Muscle layer of colon (tissue), 2 donors: ENCODE data around the gene PIP5K1C.
"Not testable (repeated sequence)": the region's sequence is repeated elsewhere in the genome, so short reads cannot be mapped to it uniquely, and the experiment has no call there.

Experiments
- H3K27ac ChIP-seq: one replicate; pipeline ENCODE4 v1.7.0; 2013; ENCODE audit warnings: low read depth, mild to moderate bottlenecking, low read length, moderate library complexity
- H3K27me3 ChIP-seq, 2 donors: one replicate each; pipeline ENCODE4 v1.7.0; 2013; ENCODE audit warnings: low read length in 2 of 2, mild to moderate bottlenecking in 2 of 2; ENCODE audit not compliant: insufficient read depth in 2 of 2, control insufficient read depth in 1 of 2
- H3K36me3 ChIP-seq: one replicate; pipeline ENCODE4 v1.7.0; 2013; ENCODE audit warnings: mild to moderate bottlenecking, low read length; ENCODE audit not compliant: insufficient read depth
- H3K4me1 ChIP-seq: one replicate; pipeline ENCODE4 v1.7.0; 2013; ENCODE audit warnings: mild to moderate bottlenecking, low read length; ENCODE audit not compliant: insufficient read depth
- H3K4me3 ChIP-seq, 2 donors: one replicate each; pipeline ENCODE4 v1.7.0; 2013; ENCODE audit warnings: low read length in 2 of 2, low read depth in 1 of 2, mild to moderate bottlenecking in 1 of 2, moderate library complexity in 1 of 2
- H3K9ac ChIP-seq: one replicate; pipeline ENCODE4 v1.7.0; 2013; ENCODE audit warnings: low read length
- H3K9me3 ChIP-seq: one replicate; pipeline ENCODE4 v1.7.0; 2013; ENCODE audit warnings: mild to moderate bottlenecking, low read length
- donor health status: abdominal sarcoma.
- donor health status: Adenocarcinoma of cecum.

The PIP5K1C gene

DNA sequence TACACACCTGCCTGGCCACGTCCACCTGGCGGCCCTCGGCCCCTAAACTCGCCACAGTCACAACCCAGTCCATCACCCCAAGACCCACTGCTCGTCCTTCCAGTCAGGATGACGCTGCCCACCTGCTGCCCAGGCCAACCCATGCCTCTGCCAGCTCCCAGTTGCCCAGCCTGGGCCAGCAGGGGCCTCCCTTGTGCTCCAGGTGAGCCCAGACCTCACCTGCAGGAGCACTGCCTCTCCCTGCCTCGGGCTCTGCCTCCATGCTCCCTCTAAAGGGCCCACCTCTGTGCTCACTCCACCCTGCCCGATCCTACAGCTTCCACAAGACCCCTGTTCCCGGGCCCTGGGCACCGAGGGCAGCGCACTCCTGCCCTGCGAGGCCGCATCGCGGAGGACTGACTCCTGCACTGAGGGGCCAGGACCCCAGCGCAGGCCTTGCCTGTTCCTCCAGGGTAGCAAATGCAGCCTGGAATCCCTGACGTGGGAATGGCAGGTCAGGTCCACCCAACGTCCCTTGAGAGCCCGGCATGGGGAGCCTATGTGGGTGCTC, 65.7 kb downstream of the PIP5K1C start:
- Histone ChIP-seq H3K9me3 (no peaks in the 10 kb centered on the region), H3K4me1 (no peaks in the 10 kb centered on the region), H3K9ac (no peak overlapping the region), H3K36me3 (peaks cover 23% of the 10 kb centered on the region), H3K27ac (no peak overlapping the region), H3K4me3 (no peak overlapping the region), H3K27me3 (no peaks in the 10 kb centered on the region)

DNA sequence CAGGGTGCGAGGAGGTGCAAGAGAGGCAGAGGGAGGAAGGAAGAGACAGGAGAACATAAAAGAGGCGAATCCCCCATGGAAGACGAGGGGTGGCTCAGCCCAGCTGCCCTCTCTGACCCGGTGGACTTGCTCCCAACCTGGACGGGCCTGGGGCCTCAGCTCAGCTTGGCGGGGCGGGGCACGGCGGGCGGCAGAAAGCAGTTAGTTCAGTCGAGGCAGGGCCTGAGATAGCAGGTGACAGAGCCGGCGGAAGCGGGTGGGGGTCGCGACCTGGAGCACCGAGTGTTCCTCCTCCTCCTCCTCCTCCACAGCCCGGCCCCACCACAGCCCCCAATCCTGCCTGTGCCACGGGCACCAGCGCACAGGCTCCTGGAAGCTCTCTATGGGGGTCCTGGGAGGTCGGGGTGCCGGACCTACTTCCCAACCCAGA, 66.7 kb downstream of the PIP5K1C start:
- Histone ChIP-seq H3K36me3 (peaks cover 13% of the 10 kb centered on the region), H3K4me1 (no peaks in the 10 kb centered on the region), H3K4me3 (no peak overlapping the region), H3K27me3 (no peaks in the 10 kb centered on the region), H3K27ac (no peak overlapping the region), H3K9ac (no peak overlapping the region), H3K9me3 (no peaks in the 10 kb centered on the region)

- H3K36me3 ChIP-seq = peaks cover 10% of the 10 kb centered on the region
- no peak overlapping the region for H3K4me3 ChIP-seq
- no peak overlapping the region for H3K9ac ChIP-seq
These were observed 67.3 kb downstream of the PIP5K1C start for GRCh38 chr19:3632739-3633558.

GRCh38 chr19:3632098-3632497, 68.2 kb downstream of the PIP5K1C start:
- H3K36me3 ChIP-seq = peaks cover 10% of the 10 kb centered on the region
- no peak overlapping the region for H3K27ac ChIP-seq
- no peak overlapping the region for H3K9ac ChIP-seq

More at GRCh38 chr19:3632739-3633558, 67.3 kb downstream of the PIP5K1C start:
- Histone ChIP-seq H3K27ac (no peak overlapping the region), H3K9me3 (no peaks in the 10 kb centered on the region), H3K4me1 (no peaks in the 10 kb centered on the region), H3K27me3 (no peaks in the 10 kb centered on the region)

DNA sequence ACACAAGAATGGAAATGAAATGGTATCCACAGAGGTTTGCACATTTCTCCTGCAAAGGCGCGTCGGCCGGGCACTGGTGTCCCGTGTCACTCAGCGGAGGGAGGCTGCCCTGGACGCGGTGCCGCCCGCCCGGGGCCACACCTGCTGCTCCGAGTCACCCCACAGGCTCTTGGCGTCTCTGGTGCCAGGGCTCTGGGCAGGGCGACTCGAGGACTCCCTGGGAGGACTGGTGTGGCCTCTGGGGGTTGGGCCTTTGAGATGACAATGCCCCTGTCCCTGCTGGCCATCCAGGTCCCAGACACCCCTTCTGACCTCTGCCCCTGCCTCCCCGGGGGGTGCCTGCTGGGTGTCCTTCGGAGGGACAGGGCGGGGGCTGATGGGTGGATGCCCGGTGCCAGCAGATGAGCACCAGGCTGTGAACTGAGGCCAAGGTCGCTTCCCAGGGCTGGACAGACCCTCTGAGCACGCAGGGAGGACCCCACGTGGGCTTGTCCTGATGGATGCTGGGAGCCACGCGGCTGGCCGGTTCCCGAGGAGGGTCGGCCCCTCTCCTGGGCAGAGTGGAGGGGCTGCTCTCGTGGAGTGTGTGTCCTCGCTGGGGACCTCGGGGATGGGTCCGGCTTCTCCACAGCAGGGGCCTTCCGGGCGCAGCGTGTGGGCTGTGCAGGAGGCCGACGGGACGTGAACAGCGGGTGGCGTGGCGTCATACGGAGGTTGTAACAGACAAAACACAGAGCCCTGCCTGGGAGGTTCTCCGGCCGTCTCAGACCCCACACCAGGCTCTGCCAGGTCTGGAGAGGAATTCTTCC, 69.0 kb downstream of the PIP5K1C start:
- no peaks in the 10 kb centered on the region for H3K27me3 ChIP-seq
- H3K9me3 ChIP-seq = no peaks in the 10 kb centered on the region
- H3K4me3 ChIP-seq = no peak overlapping the region
- H3K4me1 ChIP-seq = peaks cover 3% of the 10 kb centered on the region
- H3K36me3 ChIP-seq = peaks cover 10% of the 10 kb centered on the region
- H3K9ac ChIP-seq = no peak overlapping the region
- H3K27ac ChIP-seq = no peak overlapping the region

More at GRCh38 chr19:3632098-3632497, 68.2 kb downstream of the PIP5K1C start:
- Histone ChIP-seq H3K4me3 (no peak overlapping the region), H3K4me1 (peaks cover 3% of the 10 kb centered on the region), H3K9me3 (no peaks in the 10 kb centered on the region), H3K27me3 (no peaks in the 10 kb centered on the region)

DNA sequence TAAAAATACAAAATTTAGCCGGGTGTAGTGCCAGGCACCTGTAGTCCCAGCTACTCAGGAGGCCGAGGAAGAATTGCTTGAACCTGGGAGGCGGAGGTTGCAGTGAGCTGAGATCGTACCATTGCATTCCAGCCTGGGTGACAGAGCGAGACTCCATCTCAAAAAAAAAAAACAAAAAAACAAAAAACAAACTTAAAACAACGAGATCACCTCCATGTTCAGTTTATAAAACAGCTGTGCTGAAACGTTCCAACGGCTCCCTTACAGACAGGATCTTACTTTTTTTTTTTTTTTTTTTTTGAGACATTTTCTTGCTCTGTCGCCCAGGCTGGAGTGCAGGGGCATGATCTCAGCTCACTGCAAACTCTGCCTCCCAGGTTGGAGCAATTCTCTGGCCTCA, 71.5 kb downstream of the PIP5K1C start:
- H3K9ac ChIP-seq, H3K9me3 ChIP-seq, H3K4me3 ChIP-seq, H3K27me3 ChIP-seq, H3K27ac ChIP-seq: not testable (repeated sequence)
- Histone ChIP-seq H3K4me1 (peaks cover 17% of the 10 kb centered on the region), H3K36me3 (peaks cover 10% of the 10 kb centered on the region)

GRCh38 chr19:3627351-3627723, 72.9 kb downstream of the PIP5K1C start:
- H3K9ac ChIP-seq = no peak overlapping the region
- peak overlapping the region in 1 of 2 donors; percentile 92 for H3K4me3 ChIP-seq
- peaks cover 17% of the 10 kb centered on the region for H3K4me1 ChIP-seq
- H3K36me3 ChIP-seq = peaks cover 15% of the 10 kb centered on the region
- H3K27me3 ChIP-seq = no peaks in the 10 kb centered on the region
- no peaks in the 10 kb centered on the region for H3K9me3 ChIP-seq
- H3K27ac ChIP-seq = no peak overlapping the region

DNA sequence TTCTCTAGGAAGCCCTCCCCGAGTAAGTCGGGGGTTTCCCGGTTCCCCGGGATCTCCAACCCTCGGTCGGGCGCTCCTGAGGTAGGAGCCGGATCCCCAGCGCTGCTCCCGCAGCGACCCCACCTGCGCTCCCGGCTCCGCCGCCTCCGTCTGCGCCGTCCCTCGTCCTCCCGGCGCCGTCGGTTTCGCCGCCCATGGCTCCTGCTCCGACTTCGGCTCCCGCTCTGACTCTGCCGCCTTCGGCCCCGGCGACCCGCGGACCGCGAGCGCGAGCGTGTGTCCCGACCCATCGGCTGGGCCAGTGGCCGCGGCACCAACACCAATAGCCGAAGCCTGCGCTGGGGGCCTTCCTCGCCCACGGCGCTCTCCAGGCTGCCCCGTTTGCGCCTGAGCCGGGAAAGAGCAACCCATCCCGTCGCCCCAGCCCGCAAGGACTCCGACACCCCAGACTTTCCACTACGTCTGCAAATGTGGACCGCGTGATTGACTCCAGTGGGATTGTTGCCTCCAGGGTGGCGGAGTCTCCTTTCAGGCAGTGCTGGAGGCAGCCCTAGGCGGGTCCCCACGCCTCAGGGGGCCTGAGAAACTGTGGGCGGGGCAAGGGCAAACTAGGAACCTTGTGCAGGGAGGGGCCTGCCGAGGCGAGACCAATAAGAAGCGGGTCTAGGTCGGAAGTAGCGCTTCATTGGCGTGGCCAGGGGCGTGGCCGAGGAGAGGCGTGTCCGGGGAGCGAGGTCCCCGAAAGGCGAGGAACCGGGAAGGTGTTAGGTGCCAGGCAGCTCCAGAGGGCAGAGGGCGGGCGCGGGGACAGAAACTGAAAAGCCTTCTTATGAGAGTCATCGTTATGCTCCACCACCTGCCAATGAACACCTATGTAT, 73.6 kb downstream of the PIP5K1C start, which contains the start of gene CACTIN:
CACTIN (minus strand) TSS at position 318 of the 878 bp plus-strand sequence; CDS start at position 290, 28 bp downstream.
- H3K36me3 ChIP-seq = peaks cover 15% of the 10 kb centered on the region
- H3K4me3 ChIP-seq = peak within 1 kb of the TSS; percentile 92 to 94
- H3K27ac ChIP-seq = peak within 1 kb of the TSS; percentile 78
- no peaks in the 10 kb centered on the region for H3K27me3 ChIP-seq
- no peaks in the 10 kb centered on the region for H3K9me3 ChIP-seq
- H3K9ac ChIP-seq = peak within 1 kb of the TSS; percentile 79
- peaks cover 17% of the 10 kb centered on the region for H3K4me1 ChIP-seq

DNA sequence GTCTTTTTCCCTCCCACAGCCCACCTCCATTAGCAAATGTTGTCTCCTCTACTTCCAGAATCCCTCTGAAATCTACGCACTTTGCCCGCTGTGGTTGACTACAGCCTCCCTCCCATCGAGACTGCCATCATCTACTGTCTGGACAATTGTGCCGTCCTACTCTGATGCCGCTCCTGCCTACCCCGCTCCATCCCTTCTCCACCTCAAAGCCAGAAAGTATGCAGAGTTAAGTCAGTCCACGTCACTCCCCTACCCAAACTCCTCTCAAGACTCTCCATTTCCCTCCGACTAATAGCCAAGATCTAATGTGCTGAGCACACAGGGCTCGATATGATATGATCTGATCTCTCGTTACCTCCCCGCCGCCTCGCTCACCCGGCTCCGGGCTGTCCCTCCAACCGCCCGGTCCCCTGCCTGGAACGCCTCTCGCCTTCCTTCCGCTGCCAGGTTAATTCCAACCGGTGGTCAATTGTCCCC, 74.2 kb downstream of the PIP5K1C start:
- Histone ChIP-seq H3K4me3 (peak overlapping the region; percentile 92 to 94), H3K4me1 (peaks cover 17% of the 10 kb centered on the region), H3K36me3 (peaks cover 8% of the 10 kb centered on the region), H3K27ac (peak overlapping the region; percentile 78), H3K9ac (peak overlapping the region; percentile 79), H3K9me3 (no peaks in the 10 kb centered on the region), H3K27me3 (no peaks in the 10 kb centered on the region)

DNA sequence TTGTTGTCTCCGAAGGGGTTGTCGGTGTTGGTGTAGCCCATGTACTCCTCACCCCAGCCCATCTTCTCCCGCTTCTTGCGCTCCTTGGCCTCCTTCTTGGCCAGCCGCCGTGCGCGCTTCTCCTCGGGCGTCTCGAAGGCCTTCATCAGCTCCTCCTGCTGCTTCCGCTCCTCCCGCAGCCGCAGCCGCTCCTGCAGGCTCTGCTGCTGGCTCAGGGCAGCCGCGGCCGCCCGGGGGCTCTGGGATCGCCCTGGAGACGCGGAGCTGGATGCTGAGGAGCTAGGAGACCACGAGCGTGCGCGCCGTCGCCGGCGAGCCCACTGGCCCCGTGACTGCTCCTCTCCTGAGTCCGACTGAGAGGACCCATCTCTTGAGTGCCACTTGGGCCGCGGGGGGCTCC, 76.6 kb downstream of the PIP5K1C start:
- Histone ChIP-seq H3K27me3 (no peaks in the 10 kb centered on the region), H3K27ac (no peak overlapping the region), H3K4me1 (peaks cover 17% of the 10 kb centered on the region), H3K9ac (no peak overlapping the region), H3K4me3 (no peak overlapping the region), H3K9me3 (no peaks in the 10 kb centered on the region), H3K36me3 (peaks cover 8% of the 10 kb centered on the region)
